Measurements from ENCODE around the gene CLEC18B. TPM values are rescaled to one million over a fixed set of nuclear protein-coding genes. Genes with fewer than 3 reads are reported as not detected.

CLEC18B gene
- total RNA-seq, 1 experiment from 2014 or later, result 2.1 TPM

DNA sequence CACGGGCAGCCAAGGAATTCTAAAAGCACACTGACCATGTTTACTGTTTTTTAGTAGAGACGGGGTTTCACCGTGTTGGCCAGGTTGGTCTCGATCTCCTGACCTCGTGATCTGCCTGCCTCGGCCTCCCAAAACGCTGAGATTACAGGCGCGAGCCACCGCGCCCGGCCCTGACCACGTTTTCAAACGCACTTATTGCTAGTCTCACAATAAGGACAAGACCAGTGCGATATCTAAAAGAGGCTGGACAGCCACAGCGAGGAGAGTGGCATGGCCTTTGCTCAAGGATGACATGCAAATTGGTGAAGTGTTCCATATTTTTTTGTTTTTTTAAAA, 35.0 kb upstream of the CLEC18B start:
- Histone ChIP-seq H3K36me3 (ENCODE audit: control insufficient read depth in 1 of 2, insufficient read depth in 2 of 2, low read length in 2 of 2) (peaks cover 32 to 38% of the 10 kb centered on the region in 2 experiments), H3K4me3 (replicated peaks in 1 of 2; ENCODE audit: low read depth in 1 of 2, low read length in 2 of 2) (no peak overlapping the region), H2AFZ (ENCODE audit: low read depth, low read length, poor library complexity, severe bottlenecking) (no peak overlapping the region), H4K20me1 (ENCODE audit: insufficient read depth) (no peaks in the 10 kb centered on the region), H3K27ac (ENCODE audit: low read depth, low read length) (peak overlapping the region; percentile 37), H3K9me3 (ENCODE audit: control insufficient read depth in 1 of 2, insufficient read depth in 1 of 2, low read depth in 1 of 2, low read length in 2 of 2) (no peaks in the 10 kb centered on the region), H3K4me1 (ENCODE audit: control insufficient read depth in 1 of 2, insufficient read depth in 2 of 2, low read length in 2 of 2) (peaks cover 1 to 31% of the 10 kb centered on the region in 2 experiments; a peak in 3 of 4 replicates), H3K9me2 (ENCODE audit: insufficient read depth) (no peaks in the 10 kb centered on the region), H3K9ac (ENCODE audit: low read length) (no peak overlapping the region), H3K27me3 (ENCODE audit: insufficient read depth, low read length) (no peaks in the 10 kb centered on the region), H3K79me2 (ENCODE audit: insufficient read depth, low read length) (no peaks in the 10 kb centered on the region), H3K4me2 (ENCODE audit: low read length) (peak overlapping the region; percentile 5; the same call in 1 of the 2 replicates)
- intact Hi-C loops (cut with micrococcal nuclease), result no loop called here
- ChIA-PET CTCF (no interaction called here), RAD21 (ENCODE audit: low non-redundant PET in 1 of 2, low total read pairs in 2 of 2, uncharacterized antibody in 2 of 2, unreplicated experiment in 2 of 2) (no interaction called here), POLR2A (no interaction called here)
- DNase-seq (ENCODE audit: low read depth, low spot score) (no peak), ATAC-seq (0 out of 2 replicates have a peak, but pooled peaks have one; percentile 2)
- no TSS peak for BruUV-seq (replicated peaks)
- TF ChIP-seq CEBPB (IDR thresholded peaks at IDR 0.05; ENCODE audit: low read depth) (no peak), TCF7L2 (IDR thresholded peaks at IDR 0.05; ENCODE audit: borderline replicate concordance, extremely low read depth, insufficient read depth, insufficient read length) (no peak), EGR1 (IDR thresholded peaks at IDR 0.05; ENCODE audit: low read depth) (no peak), YY1 (IDR thresholded peaks at IDR 0.05; ENCODE audit: extremely low read depth, insufficient replicate concordance, low read depth, low read length) (no peak), ZNF274 (IDR thresholded peaks at IDR 0.05; ENCODE audit: low read depth, low read length) (no peak), RAD21 (IDR thresholded peaks at IDR 0.05; ENCODE audit: low read depth) (no peak), FOSL1 (IDR thresholded peaks at IDR 0.05; ENCODE audit: low read depth) (no peak), EZH2 (IDR thresholded peaks at IDR 0.05) (no peak), POLR2AphosphoS5 (IDR thresholded peaks at IDR 0.05; ENCODE audit: low read depth, low read length) (no peak), ELF1 (IDR thresholded peaks at IDR 0.05; ENCODE audit: borderline replicate concordance, low read depth) (no peak)
- TF ChIP-seq, protein P1, sequence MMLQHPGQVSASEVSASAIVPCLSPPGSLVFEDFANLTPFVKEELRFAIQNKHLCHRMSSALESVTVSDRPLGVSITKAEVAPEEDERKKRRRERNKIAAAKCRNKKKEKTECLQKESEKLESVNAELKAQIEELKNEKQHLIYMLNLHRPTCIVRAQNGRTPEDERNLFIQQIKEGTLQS (IDR thresholded peaks at IDR 0.05), result no peak
- TF ChIP-seq, protein P2, sequence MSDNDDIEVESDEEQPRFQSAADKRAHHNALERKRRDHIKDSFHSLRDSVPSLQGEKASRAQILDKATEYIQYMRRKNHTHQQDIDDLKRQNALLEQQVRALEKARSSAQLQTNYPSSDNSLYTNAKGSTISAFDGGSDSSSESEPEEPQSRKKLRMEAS (IDR thresholded peaks at IDR 0.05), result no peak

All from HCT116 (cell line).